ENCODE measurements around the gene ABCA12.

The ABCA12 gene

GRCh38 chr2:215144106-215144875 lies 5.9 kb upstream of the ABCA12 start:
- Histone ChIP-seq H3K27me3 (ENCODE audit: insufficient read depth, insufficient read length) (no peaks in the 10 kb centered on the region), H3K9me3 (ENCODE audit: insufficient read depth, low read length) (no peaks in the 10 kb centered on the region), H3K9ac (ENCODE audit: insufficient read length, low read depth) (no peak overlapping the region), H3K36me3 (ENCODE audit: insufficient read depth, insufficient read length, low read length) (no peaks in the 10 kb centered on the region), H3K4me1 (ENCODE audit: insufficient read depth, insufficient read length) (no peaks in the 10 kb centered on the region), H3K4me3 (ENCODE audit: insufficient read length, low read depth) (no peak overlapping the region)
- no peak for TF ChIP-seq ZNF274 (IDR thresholded peaks at IDR 0.05; ENCODE audit: low read depth, low read length)
- TF ChIP-seq YY1 (IDR thresholded peaks at IDR 0.05; ENCODE audit: insufficient read depth, insufficient read length), result no peak
- no peak for TF ChIP-seq SUZ12 (IDR thresholded peaks at IDR 0.05; ENCODE audit: extremely low read depth, insufficient read depth, insufficient read length)
- DNase-seq (ENCODE audit: low read depth, low spot score), result no peak

- H3K4me1 ChIP-seq (ENCODE audit: insufficient read depth, insufficient read length), result no peaks in the 10 kb centered on the region
- no peak overlapping the region for H3K4me3 ChIP-seq (ENCODE audit: insufficient read length, low read depth)
- H3K9ac ChIP-seq (ENCODE audit: insufficient read length, low read depth), result no peak overlapping the region
- H3K36me3 ChIP-seq (ENCODE audit: insufficient read depth, insufficient read length, low read length), result no peaks in the 10 kb centered on the region
- H3K27me3 ChIP-seq (ENCODE audit: insufficient read depth, insufficient read length), result no peaks in the 10 kb centered on the region
- DNase-seq (ENCODE audit: low read depth, low spot score), result no peak
- no peak for TF ChIP-seq YY1 (IDR thresholded peaks at IDR 0.05; ENCODE audit: insufficient read depth, insufficient read length)
- TF ChIP-seq SUZ12 (IDR thresholded peaks at IDR 0.05; ENCODE audit: extremely low read depth, insufficient read depth, insufficient read length), result no peak
- no peak for TF ChIP-seq ZNF274 (IDR thresholded peaks at IDR 0.05; ENCODE audit: low read depth, low read length)
- H3K9me3 ChIP-seq (ENCODE audit: insufficient read depth, low read length), result no peaks in the 10 kb centered on the region
These were observed 5.0 kb upstream of the ABCA12 start for GRCh38 chr2:215143458-215143857.

GRCh38 chr2:215141706-215142105 lies 3.3 kb upstream of the ABCA12 start:
- H3K9me3 ChIP-seq (ENCODE audit: insufficient read depth, low read length), result no peaks in the 10 kb centered on the region
- no peak for DNase-seq (ENCODE audit: low read depth, low spot score)
- H3K4me1 ChIP-seq (ENCODE audit: insufficient read depth, insufficient read length), result no peaks in the 10 kb centered on the region
- no peak overlapping the region for H3K4me3 ChIP-seq (ENCODE audit: insufficient read length, low read depth)
- no peaks in the 10 kb centered on the region for H3K36me3 ChIP-seq (ENCODE audit: insufficient read depth, insufficient read length, low read length)
- H3K9ac ChIP-seq (ENCODE audit: insufficient read length, low read depth), result no peak overlapping the region
- TF ChIP-seq YY1 (IDR thresholded peaks at IDR 0.05; ENCODE audit: insufficient read depth, insufficient read length), result no peak
- no peak for TF ChIP-seq ZNF274 (IDR thresholded peaks at IDR 0.05; ENCODE audit: low read depth, low read length)
- no peak for TF ChIP-seq SUZ12 (IDR thresholded peaks at IDR 0.05; ENCODE audit: extremely low read depth, insufficient read depth, insufficient read length)
- H3K27me3 ChIP-seq (ENCODE audit: insufficient read depth, insufficient read length), result no peaks in the 10 kb centered on the region

GRCh38 chr2:215140166-215140707 lies 1.8 kb upstream of the ABCA12 start:
- Histone ChIP-seq H3K4me1 (ENCODE audit: insufficient read depth, insufficient read length) (no peaks in the 10 kb centered on the region), H3K9ac (ENCODE audit: insufficient read length, low read depth) (no peak overlapping the region), H3K4me3 (ENCODE audit: insufficient read length, low read depth) (no peak overlapping the region), H3K36me3 (ENCODE audit: insufficient read depth, insufficient read length, low read length) (no peaks in the 10 kb centered on the region), H3K9me3 (ENCODE audit: insufficient read depth, low read length) (no peaks in the 10 kb centered on the region), H3K27me3 (ENCODE audit: insufficient read depth, insufficient read length) (no peaks in the 10 kb centered on the region)
- TF ChIP-seq YY1 (IDR thresholded peaks at IDR 0.05; ENCODE audit: insufficient read depth, insufficient read length), result no peak
- no peak for TF ChIP-seq ZNF274 (IDR thresholded peaks at IDR 0.05; ENCODE audit: low read depth, low read length)
- TF ChIP-seq SUZ12 (IDR thresholded peaks at IDR 0.05; ENCODE audit: extremely low read depth, insufficient read depth, insufficient read length), result no peak
- DNase-seq (ENCODE audit: low read depth, low spot score), result no peak

- Histone ChIP-seq H3K9me3 (ENCODE audit: insufficient read depth, low read length) (no peaks in the 10 kb centered on the region), H3K36me3 (ENCODE audit: insufficient read depth, insufficient read length, low read length) (no peaks in the 10 kb centered on the region), H3K4me3 (ENCODE audit: insufficient read length, low read depth) (no peak overlapping the region), H3K9ac (ENCODE audit: insufficient read length, low read depth) (no peak overlapping the region), H3K27me3 (ENCODE audit: insufficient read depth, insufficient read length) (no peaks in the 10 kb centered on the region), H3K4me1 (ENCODE audit: insufficient read depth, insufficient read length) (no peaks in the 10 kb centered on the region)
- TF ChIP-seq YY1 (IDR thresholded peaks at IDR 0.05; ENCODE audit: insufficient read depth, insufficient read length), result no peak
- TF ChIP-seq SUZ12 (IDR thresholded peaks at IDR 0.05; ENCODE audit: extremely low read depth, insufficient read depth, insufficient read length), result no peak
- TF ChIP-seq ZNF274 (IDR thresholded peaks at IDR 0.05; ENCODE audit: low read depth, low read length), result no peak
- no peak for DNase-seq (ENCODE audit: low read depth, low spot score)
These were observed 585 bp downstream of the ABCA12 start for GRCh38 chr2:215137741-215138340.

- H3K9ac ChIP-seq (ENCODE audit: insufficient read length, low read depth), result no peak overlapping the region
- H3K4me3 ChIP-seq (ENCODE audit: insufficient read length, low read depth), result no peak overlapping the region
- TF ChIP-seq SUZ12 (IDR thresholded peaks at IDR 0.05; ENCODE audit: extremely low read depth, insufficient read depth, insufficient read length) (no peak), YY1 (IDR thresholded peaks at IDR 0.05; ENCODE audit: insufficient read depth, insufficient read length) (no peak)
- no peaks in the 10 kb centered on the region for H3K27me3 ChIP-seq (ENCODE audit: insufficient read depth, insufficient read length)
- DNase-seq (ENCODE audit: low read depth, low spot score), result no peak
- H3K9me3 ChIP-seq (ENCODE audit: insufficient read depth, low read length), result no peaks in the 10 kb centered on the region
- H3K36me3 ChIP-seq (ENCODE audit: insufficient read depth, insufficient read length, low read length), result no peaks in the 10 kb centered on the region
- H3K4me1 ChIP-seq (ENCODE audit: insufficient read depth, insufficient read length), result no peaks in the 10 kb centered on the region
These were observed 1.1 kb downstream of the ABCA12 start for GRCh38 chr2:215137329-215137686.

- no peak for DNase-seq (ENCODE audit: low read depth, low spot score)
- H3K27me3 ChIP-seq (ENCODE audit: insufficient read depth, insufficient read length), result no peaks in the 10 kb centered on the region
- TF ChIP-seq SUZ12 (IDR thresholded peaks at IDR 0.05; ENCODE audit: extremely low read depth, insufficient read depth, insufficient read length), result no peak
- TF ChIP-seq ZNF274 (IDR thresholded peaks at IDR 0.05; ENCODE audit: low read depth, low read length), result no peak
- TF ChIP-seq YY1 (IDR thresholded peaks at IDR 0.05; ENCODE audit: insufficient read depth, insufficient read length), result no peak
- H3K9me3 ChIP-seq (ENCODE audit: insufficient read depth, low read length), result no peaks in the 10 kb centered on the region
- H3K4me3 ChIP-seq (ENCODE audit: insufficient read length, low read depth), result no peak overlapping the region
- no peak overlapping the region for H3K9ac ChIP-seq (ENCODE audit: insufficient read length, low read depth)
- H3K36me3 ChIP-seq (ENCODE audit: insufficient read depth, insufficient read length, low read length), result no peaks in the 10 kb centered on the region
- no peaks in the 10 kb centered on the region for H3K4me1 ChIP-seq (ENCODE audit: insufficient read depth, insufficient read length)
These were observed 1.6 kb downstream of the ABCA12 start for GRCh38 chr2:215136669-215137328.
